GM11168 (cell line): Measurements from ENCODE around the gene PITPNM2.

Experiments
- in situ Hi-C: fragments of 300-500 bp; cut with MboI; formaldehyde crosslinking; loops from one replicate; pipeline ENCODE4 v1.12.0; 2022; ENCODE audit warnings: low sequenced_read_pairs; ENCODE audit not compliant: unreplicated experiment

Gene PITPNM2

GRCh38 chr12:123150744-123151456 is at the start of gene PITPNM2:
Gene PITPNM2, minus strand, starts transcription at chr12:123151090. Its CDS starts 116,500 bp downstream, at chr12:123034590.
- in situ Hi-C loops = no loop called here

- in situ Hi-C loops = no loop called here
Observed at GRCh38 chr12:123200414-123200813, 49.5 kb upstream of the PITPNM2 start.

DNA sequence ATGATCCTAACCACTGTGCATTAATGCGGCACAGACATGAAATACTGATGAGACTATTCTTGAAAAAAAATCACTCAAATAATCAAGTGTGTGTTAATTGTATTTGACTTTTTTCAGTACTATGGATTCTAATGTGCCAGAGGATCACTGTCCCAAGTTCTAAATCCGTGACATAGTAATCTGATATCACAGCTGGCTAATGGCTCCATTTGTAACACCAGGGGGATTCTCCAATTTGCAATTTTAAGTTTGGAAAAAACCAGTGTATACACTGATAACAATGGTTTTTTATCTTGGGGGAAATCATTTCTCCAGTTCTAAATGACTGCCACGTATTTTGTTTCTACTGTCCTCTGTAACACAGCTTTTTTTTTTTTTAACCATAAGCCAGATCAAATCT is 49.0 kb upstream of the PITPNM2 start:
- in situ Hi-C loops = no loop called here

DNA sequence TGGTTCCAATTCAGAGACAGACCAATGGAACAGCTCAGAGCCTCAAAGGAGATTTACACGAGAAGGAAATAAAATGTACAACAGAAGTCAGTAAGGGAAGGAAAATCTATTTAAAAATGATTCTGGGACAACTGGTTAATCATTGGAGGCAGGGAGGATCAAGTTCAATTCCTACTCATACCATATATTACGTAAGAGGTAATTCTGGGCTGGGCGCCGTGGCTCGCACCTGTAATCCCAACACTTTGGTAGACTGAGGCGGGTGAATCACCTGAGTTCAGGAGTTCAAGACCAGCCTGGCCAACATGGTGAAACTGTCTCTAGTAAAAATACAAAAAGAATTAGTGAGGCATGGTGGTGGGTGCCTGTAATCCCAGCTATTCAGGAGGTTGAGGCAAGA is 36.7 kb upstream of the PITPNM2 start:
- in situ Hi-C loops = no loop called here

- in situ Hi-C loops = no loop called here
Observed at GRCh38 chr12:123180171-123180570, 29.3 kb upstream of the PITPNM2 start.

DNA sequence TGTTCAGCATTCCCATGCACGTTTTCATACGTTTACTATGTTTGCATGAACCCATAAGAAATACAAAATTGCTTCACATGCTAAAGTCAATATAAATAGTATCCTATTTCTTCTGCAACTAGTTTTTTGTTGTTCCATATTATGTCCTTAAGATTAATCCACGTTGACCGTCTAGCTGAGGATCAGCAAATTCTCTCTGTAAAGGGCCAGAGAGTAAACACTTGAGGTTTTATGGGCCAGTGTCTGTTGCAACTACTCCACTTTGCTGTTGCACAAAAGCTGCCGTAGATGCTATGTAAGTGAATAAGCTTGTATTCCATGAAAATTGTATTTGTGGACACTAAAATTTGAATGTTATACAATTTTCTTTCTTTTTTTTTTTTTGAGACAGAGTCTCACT is 21.1 kb upstream of the PITPNM2 start:
- in situ Hi-C loops = no loop called here

DNA sequence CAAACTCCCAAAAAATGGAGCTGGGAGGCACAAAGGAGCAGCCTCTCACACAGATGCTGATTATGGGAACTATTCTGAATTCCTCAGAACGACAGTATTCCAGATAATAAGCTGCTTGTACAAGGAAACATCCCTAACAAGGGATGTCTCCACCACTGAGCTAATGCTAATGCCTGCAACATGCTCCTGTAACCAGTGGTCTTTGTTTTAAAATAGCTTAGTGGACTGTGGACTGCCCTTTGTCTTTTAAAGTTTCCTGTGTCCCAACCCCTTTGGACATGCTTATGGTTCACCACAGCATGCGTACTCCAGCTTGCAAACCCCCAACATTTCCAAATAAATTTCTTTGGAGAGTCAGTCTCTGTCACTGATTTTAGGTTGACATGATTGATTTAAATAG is 16.4 kb upstream of the PITPNM2 start:
- in situ Hi-C loops = no loop called here

- in situ Hi-C loops = no loop called here
Observed at GRCh38 chr12:123165537-123165936, 14.6 kb upstream of the PITPNM2 start.

DNA sequence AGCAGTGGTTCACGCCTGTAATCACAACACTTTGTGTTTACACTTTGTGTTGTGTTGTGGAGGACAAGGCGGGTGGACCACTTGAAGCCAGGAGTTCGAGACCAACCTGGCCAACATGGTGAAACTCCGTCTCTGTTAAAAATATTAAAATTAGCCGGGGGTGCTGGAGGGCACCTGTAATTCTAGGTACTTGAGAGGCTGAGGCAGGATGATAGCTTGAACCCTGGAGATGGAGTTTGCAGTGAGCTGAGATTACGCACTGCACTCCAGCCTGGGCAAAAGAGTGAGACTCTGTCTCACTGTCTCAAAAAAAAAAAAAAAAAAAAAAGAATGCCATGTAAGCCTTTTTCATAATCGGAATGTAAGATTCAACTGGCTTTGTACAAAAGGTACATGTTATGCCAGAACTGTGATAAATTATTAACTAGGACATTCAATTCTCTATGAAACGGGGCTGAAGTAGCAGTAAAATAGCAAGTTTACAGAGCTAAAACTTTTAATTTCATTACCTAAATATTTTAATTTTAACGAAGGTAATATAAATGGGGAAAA is 13.9 kb upstream of the PITPNM2 start:
- in situ Hi-C loops = no loop called here

- in situ Hi-C loops = no loop called here
Observed at GRCh38 chr12:123164222-123164621, 13.3 kb upstream of the PITPNM2 start.

DNA sequence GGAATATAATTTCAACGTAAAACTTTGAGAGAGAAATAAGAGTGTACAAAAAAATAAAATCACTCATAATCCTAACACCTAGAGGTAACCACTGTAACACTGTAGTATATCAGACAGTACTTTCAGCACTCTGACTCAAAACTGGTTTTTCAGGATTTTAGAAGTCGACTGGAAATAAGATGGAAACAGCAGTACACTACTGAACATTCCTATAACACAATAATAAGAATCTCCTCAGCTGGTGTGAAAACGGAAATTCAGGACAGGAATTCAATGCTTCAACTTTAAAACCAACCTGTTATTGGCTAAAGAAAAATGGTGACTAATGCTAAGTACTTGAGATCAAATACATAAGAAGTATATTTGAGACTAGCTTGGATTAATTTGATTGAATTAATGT is 12.3 kb upstream of the PITPNM2 start:
- in situ Hi-C loops = no loop called here

DNA sequence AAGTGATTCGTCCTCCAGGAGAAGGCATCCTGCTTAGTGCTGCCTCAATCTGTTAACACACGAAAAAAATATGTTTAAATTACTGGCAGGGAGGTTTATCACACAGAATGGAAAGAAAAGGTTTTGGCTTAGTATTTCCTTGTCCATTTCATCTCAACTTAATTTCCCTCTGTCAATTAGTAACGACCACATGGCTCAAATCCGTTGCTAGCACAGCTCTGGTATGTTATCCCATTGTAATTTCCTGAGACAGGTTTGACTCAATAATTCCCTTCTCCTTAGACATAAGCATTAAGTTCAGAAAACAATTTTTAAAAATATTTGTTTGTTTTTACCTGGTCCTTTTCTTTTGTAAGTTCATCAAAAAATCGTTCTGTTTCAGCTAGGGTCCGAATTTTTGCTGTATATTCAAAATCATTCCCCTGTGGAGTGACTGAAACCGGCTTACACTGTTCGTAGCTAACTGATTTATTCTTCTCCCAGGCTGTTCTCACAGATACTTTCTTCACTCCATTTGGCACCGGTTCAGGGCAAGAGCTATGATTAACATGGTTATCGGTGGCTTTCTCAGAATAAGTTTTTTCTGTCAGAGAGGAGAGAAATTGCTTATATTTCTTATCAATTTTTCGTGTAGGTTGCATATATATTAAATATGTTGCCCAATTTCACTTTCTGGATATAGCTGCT is 10.1 kb upstream of the PITPNM2 start:
- in situ Hi-C loops = no loop called here

GRCh38 chr12:123153906-123154305 is 3.0 kb upstream of the PITPNM2 start:
- in situ Hi-C loops = no loop called here

DNA sequence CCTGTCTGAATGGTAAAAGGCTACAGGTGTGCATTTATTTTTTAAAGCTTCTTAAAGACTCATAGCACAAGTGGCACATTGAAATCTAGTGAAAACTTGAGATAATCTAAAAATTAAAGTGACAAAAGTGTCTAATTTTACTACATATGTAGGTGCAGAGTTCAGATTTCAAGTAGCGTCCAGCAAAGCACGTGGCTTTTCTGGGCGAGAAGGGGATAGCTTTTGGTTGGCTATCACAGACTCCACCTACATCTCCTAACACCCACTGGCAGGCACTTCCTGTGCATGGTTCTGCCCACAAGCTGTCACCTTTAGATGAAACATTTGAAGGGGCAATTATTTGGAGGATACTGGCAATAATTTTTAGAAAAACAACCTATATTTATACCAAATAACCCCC is 1.9 kb upstream of the PITPNM2 start:
- in situ Hi-C loops = no loop called here

DNA sequence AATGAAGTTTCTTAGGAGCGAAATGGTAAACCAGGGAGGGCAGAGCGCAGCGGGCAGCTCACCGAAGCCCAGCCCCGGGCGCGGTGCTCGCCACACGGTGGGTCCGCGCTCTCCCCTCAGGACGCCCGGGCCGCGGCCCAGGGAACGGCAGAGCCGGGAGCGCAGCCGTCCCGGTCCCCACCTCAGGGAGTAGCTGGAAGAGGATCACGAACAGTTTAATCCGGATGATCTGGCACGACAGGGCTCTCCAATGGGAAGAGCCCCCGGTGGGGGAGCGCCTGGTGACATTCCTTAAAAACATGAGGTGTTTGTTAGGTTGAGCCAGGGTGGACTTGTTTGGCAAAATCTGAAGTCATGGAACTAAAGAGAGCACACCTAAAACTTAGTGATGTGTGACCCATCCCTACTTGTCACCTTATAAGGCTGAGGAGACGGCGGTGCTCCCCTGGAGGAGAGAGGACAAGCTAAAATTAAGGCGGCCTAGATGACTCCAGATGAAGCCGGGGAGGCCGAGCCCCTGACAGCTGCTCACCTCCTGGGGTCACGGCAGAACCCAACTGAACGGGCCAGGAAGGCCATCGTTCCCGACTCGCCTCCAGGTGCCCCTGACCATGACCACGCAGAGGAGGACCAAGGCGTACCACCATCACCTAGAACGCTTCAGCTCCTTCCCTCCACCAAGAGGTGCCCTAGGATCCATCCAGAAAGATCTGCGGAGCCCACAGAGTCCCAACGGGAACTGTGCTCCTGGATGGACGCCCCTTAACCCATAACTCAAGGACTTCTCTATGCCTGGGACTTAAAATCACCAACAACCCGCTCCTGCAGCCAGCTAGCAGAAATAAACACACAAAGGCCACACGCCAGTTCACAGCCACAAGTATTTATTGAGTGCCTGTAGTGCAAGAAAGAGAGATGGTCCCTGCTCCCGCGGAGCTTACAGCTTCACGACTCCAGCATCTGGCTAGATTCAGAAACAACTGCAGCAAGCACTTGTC is 866 bp upstream of the PITPNM2 start:
- in situ Hi-C loops = no loop called here

- in situ Hi-C loops = no loop called here
Observed at GRCh38 chr12:123150275-123150743, 581 bp downstream of the PITPNM2 start.

- in situ Hi-C loops = no loop called here
Observed at GRCh38 chr12:123149501-123150274, 1.2 kb downstream of the PITPNM2 start.

- in situ Hi-C loops = no loop called here
Observed at GRCh38 chr12:123149088-123149487, 1.8 kb downstream of the PITPNM2 start.

- in situ Hi-C loops = no loop called here
Observed at GRCh38 chr12:123148655-123149054, 2.2 kb downstream of the PITPNM2 start.

- in situ Hi-C loops = no loop called here
Observed at GRCh38 chr12:123148223-123148622, 2.7 kb downstream of the PITPNM2 start.
